T-helper 2 cell treated with Interferon-gamma antibody and Interleukin-4, amounts not matched to agents 5 μg/mL and 100 μg/mL, for 36 hours (primary cell): ENCODE results near the gene SH3BGR.

Source experiments
- DNase-seq: peaks from one replicate; pipeline ENCODE4 v3.0.0; 2021; ENCODE audit warnings: low spot score
- H3K27ac Mint-ChIP-seq: one replicate; pipeline ENCODE4 v1.8.0; 2021; ENCODE audit warnings: mild to moderate bottlenecking, mixed read lengths
- H3K27me3 Mint-ChIP-seq: one replicate; pipeline ENCODE4 v1.8.0; 2021; ENCODE audit warnings: low read depth, mixed read lengths
- H3K36me3 Mint-ChIP-seq: one replicate; pipeline ENCODE4 v1.8.0; 2021; ENCODE audit warnings: low read depth, mixed read lengths
- H3K4me1 Mint-ChIP-seq: one replicate; pipeline ENCODE4 v1.8.0; 2021; ENCODE audit warnings: low read depth, mixed read lengths
- H3K4me3 Mint-ChIP-seq: one replicate; pipeline ENCODE4 v1.8.0; 2022; ENCODE audit warnings: mild to moderate bottlenecking, moderate library complexity, mixed read lengths
- H3K9me3 Mint-ChIP-seq: one replicate; pipeline ENCODE4 v1.8.0; 2021; ENCODE audit warnings: mixed read lengths

The SH3BGR gene

GRCh38 chr21:39562791-39563770 is 111.3 kb downstream of the SH3BGR start:
- Mint-ChIP-seq H3K4me3 (no peak overlapping the region), H3K9me3 (no peaks in the 10 kb centered on the region), H3K27me3 (no peaks in the 10 kb centered on the region), H3K27ac (no peak overlapping the region), H3K4me1 (no peaks in the 10 kb centered on the region), H3K36me3 (no peaks in the 10 kb centered on the region)
- no peak for DNase-seq

DNA sequence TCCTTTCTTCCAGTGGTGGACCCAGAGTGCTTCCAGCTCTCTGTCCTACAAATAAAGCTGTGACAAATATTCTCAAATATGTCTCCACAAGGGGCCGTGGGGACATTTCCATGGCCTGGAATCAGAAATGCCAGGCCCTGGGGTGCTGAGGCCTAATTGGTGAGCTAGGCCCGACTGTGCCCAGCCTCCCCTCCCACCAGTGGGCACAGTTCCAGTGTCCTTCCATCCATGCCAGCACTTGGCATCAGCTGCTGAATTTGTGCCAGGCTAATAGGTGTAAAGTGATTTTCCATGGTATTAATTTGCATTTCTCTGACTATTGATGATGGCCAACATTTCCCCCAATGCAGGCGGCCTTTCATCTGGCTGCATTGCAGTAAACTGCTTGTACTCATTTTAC is 112.4 kb downstream of the SH3BGR start:
- Mint-ChIP-seq H3K36me3 (no peaks in the 10 kb centered on the region), H3K9me3 (no peaks in the 10 kb centered on the region), H3K27me3 (no peaks in the 10 kb centered on the region), H3K27ac (no peak overlapping the region), H3K4me3 (no peak overlapping the region), H3K4me1 (no peaks in the 10 kb centered on the region)
- no peak for DNase-seq
